ENCODE data around the gene PDGFD.

Gene PDGFD

DNA sequence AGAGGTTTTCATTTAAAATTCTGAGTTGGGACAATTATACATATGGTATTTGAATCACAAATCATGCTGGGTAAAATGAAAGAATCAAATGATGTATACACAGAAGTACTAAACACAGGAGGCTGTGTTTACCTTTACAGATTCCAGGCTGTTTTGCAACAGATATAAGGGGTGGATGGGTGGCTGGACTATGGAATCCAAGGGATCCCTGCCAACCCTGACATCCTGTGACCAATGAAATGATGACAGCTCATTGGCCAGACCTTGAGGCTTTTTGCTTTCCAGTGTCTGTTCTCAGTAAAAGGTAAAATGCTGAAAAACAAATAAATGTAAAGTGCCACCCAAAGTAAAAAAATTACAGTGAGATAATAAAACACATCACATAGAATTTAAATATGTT is 130.8 kb downstream of the PDGFD start:
- Histone ChIP-seq H3K27me3 (ENCODE audit: insufficient read depth, poor library complexity, severe bottlenecking) (no peaks in the 10 kb centered on the region), H3K27ac (ENCODE audit: poor library complexity, severe bottlenecking) (no peak overlapping the region), H3K36me3 (ENCODE audit: low read depth) (no peaks in the 10 kb centered on the region), H3K4me1 (ENCODE audit: insufficient read depth, poor library complexity, severe bottlenecking) (peaks cover 15% of the 10 kb centered on the region), H3K4me3 (ENCODE audit: severe bottlenecking) (no peak overlapping the region), H3K9me3 (ENCODE audit: severe bottlenecking) (no peaks in the 10 kb centered on the region)
- peak; percentile 61 for DNase-seq (ENCODE audit: low spot score)
- peak; percentile 99 for ATAC-seq (ENCODE audit: low read depth)
- TF ChIP-seq, protein P1, sequence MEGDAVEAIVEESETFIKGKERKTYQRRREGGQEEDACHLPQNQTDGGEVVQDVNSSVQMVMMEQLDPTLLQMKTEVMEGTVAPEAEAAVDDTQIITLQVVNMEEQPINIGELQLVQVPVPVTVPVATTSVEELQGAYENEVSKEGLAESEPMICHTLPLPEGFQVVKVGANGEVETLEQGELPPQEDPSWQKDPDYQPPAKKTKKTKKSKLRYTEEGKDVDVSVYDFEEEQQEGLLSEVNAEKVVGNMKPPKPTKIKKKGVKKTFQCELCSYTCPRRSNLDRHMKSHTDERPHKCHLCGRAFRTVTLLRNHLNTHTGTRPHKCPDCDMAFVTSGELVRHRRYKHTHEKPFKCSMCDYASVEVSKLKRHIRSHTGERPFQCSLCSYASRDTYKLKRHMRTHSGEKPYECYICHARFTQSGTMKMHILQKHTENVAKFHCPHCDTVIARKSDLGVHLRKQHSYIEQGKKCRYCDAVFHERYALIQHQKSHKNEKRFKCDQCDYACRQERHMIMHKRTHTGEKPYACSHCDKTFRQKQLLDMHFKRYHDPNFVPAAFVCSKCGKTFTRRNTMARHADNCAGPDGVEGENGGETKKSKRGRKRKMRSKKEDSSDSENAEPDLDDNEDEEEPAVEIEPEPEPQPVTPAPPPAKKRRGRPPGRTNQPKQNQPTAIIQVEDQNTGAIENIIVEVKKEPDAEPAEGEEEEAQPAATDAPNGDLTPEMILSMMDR (IDR thresholded peaks at IDR 0.05; ENCODE audit: poor library complexity, severe bottlenecking) = no peak

- DNase-seq (ENCODE audit: low spot score) (no peak), ATAC-seq (ENCODE audit: low read depth) (no peak)
- Histone ChIP-seq H3K27ac (ENCODE audit: poor library complexity, severe bottlenecking) (no peak overlapping the region), H3K4me3 (ENCODE audit: severe bottlenecking) (no peak overlapping the region), H3K36me3 (ENCODE audit: low read depth) (no peaks in the 10 kb centered on the region), H3K4me1 (ENCODE audit: insufficient read depth, poor library complexity, severe bottlenecking) (peaks cover 11% of the 10 kb centered on the region), H3K27me3 (ENCODE audit: insufficient read depth, poor library complexity, severe bottlenecking) (no peaks in the 10 kb centered on the region), H3K9me3 (ENCODE audit: severe bottlenecking) (no peaks in the 10 kb centered on the region)
- TF ChIP-seq, protein P1 (IDR thresholded peaks at IDR 0.05; ENCODE audit: poor library complexity, severe bottlenecking) = no peak
Observed at GRCh38 chr11:104028476-104029263, 135.3 kb downstream of the PDGFD start.

DNA sequence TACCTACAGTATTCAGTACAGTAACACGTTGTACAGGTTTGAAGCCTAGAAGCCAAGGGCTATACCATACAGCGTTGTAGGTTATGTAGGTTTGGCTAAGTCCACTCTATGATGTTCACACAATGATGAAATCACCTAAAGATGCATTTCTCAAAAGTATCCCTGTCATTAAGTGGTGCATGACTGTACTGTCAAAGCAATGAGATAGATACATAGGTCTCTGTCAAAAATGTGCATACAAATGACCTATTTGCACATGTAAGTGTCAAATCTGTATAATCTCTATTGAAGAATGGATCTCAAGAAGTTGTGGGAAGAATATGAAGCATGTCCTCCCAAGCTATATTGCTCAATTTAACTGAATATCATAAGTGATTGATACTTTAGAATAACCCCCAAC is 139.4 kb downstream of the PDGFD start:
- no peaks in the 10 kb centered on the region for H3K27me3 ChIP-seq (ENCODE audit: insufficient read depth, poor library complexity, severe bottlenecking)
- peaks cover 1% of the 10 kb centered on the region for H3K9me3 ChIP-seq (ENCODE audit: severe bottlenecking)
- H3K4me3 ChIP-seq (ENCODE audit: severe bottlenecking) = no peak overlapping the region
- TF ChIP-seq, protein P1 (IDR thresholded peaks at IDR 0.05; ENCODE audit: poor library complexity, severe bottlenecking) = no peak
- DNase-seq (ENCODE audit: low spot score) (no peak), ATAC-seq (ENCODE audit: low read depth) (no peak)
- no peak overlapping the region for H3K27ac ChIP-seq (ENCODE audit: poor library complexity, severe bottlenecking)
- H3K36me3 ChIP-seq (ENCODE audit: low read depth) = no peaks in the 10 kb centered on the region
- H3K4me1 ChIP-seq (ENCODE audit: insufficient read depth, poor library complexity, severe bottlenecking) = no peaks in the 10 kb centered on the region

DNA sequence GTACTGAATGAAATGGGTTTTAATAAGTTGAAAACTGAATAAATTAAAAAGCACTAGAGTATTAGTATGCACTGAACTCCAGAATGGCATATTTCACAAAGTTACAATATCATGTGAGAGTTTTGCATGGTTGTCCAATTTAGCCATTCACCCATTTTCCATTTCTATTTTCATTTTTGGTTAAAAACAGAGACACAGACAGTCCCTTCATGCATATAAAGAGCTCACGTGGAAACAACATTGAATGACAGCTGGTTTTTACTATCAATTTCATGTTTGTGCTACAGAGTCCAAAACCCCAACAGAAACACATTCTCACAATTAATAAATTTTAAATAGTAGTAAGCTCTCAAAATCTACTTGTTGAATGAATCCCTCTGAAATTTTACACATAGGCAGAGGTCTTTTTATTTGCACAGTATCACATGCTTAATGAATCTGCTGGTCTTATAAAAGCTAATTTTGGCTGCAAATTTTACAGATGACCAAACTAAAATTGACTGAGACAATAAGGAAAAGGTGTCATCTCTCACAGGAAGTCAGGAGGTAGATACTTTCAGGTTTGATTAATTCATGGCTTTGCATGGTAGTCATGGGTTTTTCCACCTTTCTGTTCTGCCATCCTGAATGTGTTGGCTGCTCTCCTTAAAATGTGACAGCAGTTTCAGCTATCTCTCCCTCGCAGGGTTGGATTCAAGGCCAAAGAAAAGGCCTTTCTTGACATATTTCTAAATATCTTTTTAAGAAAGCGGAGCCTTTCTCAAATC is 148.1 kb downstream of the PDGFD start:
- TF ChIP-seq, protein P1 (IDR thresholded peaks at IDR 0.05; ENCODE audit: poor library complexity, severe bottlenecking) = no peak
- Histone ChIP-seq H3K4me3 (ENCODE audit: severe bottlenecking) (no peak overlapping the region), H3K36me3 (ENCODE audit: low read depth) (no peaks in the 10 kb centered on the region), H3K27ac (ENCODE audit: poor library complexity, severe bottlenecking) (no peak overlapping the region), H3K4me1 (ENCODE audit: insufficient read depth, poor library complexity, severe bottlenecking) (no peaks in the 10 kb centered on the region), H3K27me3 (ENCODE audit: insufficient read depth, poor library complexity, severe bottlenecking) (no peaks in the 10 kb centered on the region), H3K9me3 (ENCODE audit: severe bottlenecking) (peaks cover 1% of the 10 kb centered on the region)
- ATAC-seq (ENCODE audit: low read depth) (no peak), DNase-seq (ENCODE audit: low spot score) (no peak)
